Esophagus squamous epithelium (tissue), 4 donors: Measurements from ENCODE around the gene KRTAP3-2.

Source experiments
- CTCF ChIP-seq, 6 experiments: fragments of 450-650 bp in 4 of 6; fragments of 200-600 bp in 2 of 6; sonication (generic) in 2 of 6; IDR thresholded peaks; one replicate each; pipeline ENCODE4 v1.5.1; 2016 to 2019; ENCODE audit warnings: antibody characterized with exemption in 6 of 6, mild to moderate bottlenecking in 4 of 6, moderate library complexity in 4 of 6
- POLR2A ChIP-seq, 4 donors: fragments of 450-650 bp; IDR thresholded peaks; one replicate each; pipeline ENCODE4 v1.6.1; 2017; ENCODE audit warnings: antibody characterized with exemption in 4 of 4, mild to moderate bottlenecking in 4 of 4, moderate library complexity in 3 of 4

DNA sequence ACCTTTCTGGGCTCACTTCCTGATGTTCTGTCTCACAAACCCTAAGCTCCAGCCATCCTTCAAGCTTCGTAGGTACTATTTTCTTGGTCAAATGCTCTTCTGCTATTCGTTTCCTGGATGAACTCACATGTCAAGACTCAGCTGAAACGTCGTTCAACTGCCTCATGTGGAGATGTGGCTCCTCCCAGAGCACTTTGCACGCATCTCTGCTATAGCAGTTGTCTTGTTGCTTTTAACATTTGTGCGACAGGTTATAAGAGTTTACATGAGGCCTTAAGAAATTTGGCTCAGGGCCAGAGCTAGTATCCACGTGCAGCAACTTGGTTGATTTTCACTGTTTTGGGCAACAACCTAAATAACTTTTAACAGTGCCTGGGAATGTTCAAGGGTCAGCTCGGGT, 12.8 kb downstream of the KRTAP3-2 start:
- TF ChIP-seq POLR2A (IDR thresholded peaks at IDR 0.05) (no peak), CTCF (IDR thresholded peaks at IDR 0.05) (no peak)
